ENCODE data around the gene MARCO.

DNA sequence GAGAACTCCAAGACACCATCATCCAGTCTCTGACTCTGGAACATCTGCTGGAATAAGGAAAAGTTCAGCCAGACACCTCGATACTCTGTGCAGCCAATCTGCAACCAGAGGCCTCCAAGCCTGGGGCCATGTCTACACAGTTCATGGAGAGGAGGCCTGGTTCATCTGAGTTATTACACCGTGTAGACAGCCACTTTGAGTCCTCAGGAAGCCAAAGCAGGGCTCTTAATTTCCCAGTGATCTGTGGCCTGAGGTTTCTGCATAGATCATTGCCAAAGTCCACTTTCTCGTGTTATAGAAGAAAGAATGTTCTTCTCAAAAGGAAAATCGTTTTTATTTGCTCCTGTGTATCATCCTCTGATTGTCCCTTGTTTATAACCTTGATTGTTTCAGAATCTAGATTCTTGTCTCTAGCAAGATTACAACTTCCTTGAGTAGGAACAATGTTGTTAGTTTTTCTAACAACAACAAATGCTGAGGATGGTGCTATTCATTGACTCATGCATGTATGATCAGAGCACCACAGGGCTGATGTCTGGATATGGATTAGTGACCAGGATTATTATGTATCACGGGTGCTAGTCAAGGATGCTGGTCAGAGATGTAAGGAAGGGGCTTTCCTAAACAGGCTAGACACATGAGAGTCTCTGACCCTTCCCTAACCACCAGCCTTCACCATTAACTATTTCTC is 30.7 kb upstream of the MARCO start:
- TF ChIP-seq CTCF (conservative IDR thresholded peaks at IDR 0.05; ENCODE audit: low read depth, low read length) (no peak), EZH2 (IDR thresholded peaks at IDR 0.05; ENCODE audit: low read length, unreplicated experiment) (no peak)

Measured in PC-3 (cell line).